ENCODE results near the gene LYG2. TPM values are rescaled to one million over a fixed set of nuclear protein-coding genes. Genes with fewer than 3 reads are reported as not detected.
"Not testable (repeated sequence)": the region's sequence is repeated elsewhere in the genome, so short reads cannot be mapped to it uniquely, and the experiment has no call there.

LYG2 gene
- total and polyA plus RNA-seq, 8 donors = 0.16 TPM; not detected in 7

DNA sequence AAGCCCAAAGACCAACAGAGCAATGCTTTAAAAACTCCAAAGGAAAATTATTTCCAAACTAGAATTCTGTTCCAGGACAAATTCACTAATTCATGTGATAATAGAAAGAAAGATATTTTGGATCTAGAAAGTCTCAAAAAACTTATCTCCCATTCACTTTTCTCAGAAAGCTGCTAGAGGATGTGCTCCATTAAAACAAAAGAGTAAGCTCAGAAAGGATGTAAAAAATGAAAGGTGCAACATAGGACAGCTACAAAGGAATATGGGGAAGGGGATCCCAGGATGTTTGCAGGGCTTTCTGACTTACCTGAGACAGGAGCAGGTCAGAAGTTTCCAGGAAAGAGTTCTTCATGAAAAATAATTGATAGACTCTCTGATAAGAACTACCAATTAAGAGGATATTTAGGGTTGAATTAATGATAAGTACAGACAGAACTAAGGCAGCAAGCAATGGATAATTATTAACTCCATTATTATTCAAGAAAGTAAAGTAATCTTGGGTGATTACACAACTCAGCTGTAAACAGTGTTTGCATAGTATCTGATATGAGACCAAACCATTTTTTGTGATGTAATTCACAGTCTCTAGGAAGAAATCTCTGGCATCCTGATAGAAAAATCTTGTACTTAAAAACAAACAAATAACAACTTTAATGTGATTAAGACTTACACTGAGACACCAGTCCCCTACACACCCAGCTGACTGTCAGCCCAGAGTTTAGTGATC, 24.7 kb upstream of the LYG2 start:
- Histone ChIP-seq H3K4me3 (no peak overlapping the region), H3K36me3 (no peaks in the 10 kb centered on the region), H3K27me3 (no peaks in the 10 kb centered on the region), H3K4me1 (no peaks in the 10 kb centered on the region), H3K27ac (no peak overlapping the region), H3K9me3 (no peaks in the 10 kb centered on the region)
- ATAC-seq (no peak), FAIRE-seq (no peak), DNase-seq (no peak)
- TF ChIP-seq, protein P1, sequence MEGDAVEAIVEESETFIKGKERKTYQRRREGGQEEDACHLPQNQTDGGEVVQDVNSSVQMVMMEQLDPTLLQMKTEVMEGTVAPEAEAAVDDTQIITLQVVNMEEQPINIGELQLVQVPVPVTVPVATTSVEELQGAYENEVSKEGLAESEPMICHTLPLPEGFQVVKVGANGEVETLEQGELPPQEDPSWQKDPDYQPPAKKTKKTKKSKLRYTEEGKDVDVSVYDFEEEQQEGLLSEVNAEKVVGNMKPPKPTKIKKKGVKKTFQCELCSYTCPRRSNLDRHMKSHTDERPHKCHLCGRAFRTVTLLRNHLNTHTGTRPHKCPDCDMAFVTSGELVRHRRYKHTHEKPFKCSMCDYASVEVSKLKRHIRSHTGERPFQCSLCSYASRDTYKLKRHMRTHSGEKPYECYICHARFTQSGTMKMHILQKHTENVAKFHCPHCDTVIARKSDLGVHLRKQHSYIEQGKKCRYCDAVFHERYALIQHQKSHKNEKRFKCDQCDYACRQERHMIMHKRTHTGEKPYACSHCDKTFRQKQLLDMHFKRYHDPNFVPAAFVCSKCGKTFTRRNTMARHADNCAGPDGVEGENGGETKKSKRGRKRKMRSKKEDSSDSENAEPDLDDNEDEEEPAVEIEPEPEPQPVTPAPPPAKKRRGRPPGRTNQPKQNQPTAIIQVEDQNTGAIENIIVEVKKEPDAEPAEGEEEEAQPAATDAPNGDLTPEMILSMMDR (IDR thresholded peaks at IDR 0.05) = no peak
- intact Hi-C loops (cut with DNase I) = no loop called here

DNA sequence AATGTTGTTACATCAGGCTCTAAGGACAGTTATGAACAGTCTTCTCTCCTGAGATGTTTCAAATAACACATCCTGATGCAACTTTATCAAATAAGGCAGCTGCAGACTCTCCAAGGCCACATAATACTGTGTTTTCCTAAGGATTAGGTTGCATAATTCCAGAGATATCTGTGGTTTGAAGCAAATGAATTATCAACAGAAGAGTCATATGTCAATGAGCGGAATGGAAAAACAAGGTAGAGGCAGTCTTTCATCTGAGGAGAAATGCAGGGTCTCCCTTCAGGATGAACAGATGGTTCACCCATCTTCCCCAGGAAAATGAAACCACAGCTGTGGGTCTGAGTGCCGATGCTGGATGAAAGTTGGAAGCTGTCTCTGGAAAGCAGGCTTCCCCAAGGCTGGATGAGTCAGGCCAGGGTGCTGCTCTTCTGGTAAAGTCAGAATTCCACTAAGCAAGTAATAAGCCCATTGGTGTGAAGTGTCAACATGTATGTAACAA, 23.4 kb upstream of the LYG2 start:
- H3K9me3 ChIP-seq = no peaks in the 10 kb centered on the region
- ATAC-seq (peak in 1 of 4 donors; percentile 28), FAIRE-seq (no peak), DNase-seq (no peak)
- no peaks in the 10 kb centered on the region for H3K27me3 ChIP-seq
- intact Hi-C loops (cut with DNase I) = no loop called here
- H3K36me3 ChIP-seq = no peaks in the 10 kb centered on the region
- no peaks in the 10 kb centered on the region for H3K4me1 ChIP-seq
- H3K27ac ChIP-seq = no peak overlapping the region
- H3K4me3 ChIP-seq = no peak overlapping the region
- TF ChIP-seq, protein P1 (IDR thresholded peaks at IDR 0.05) = no peak
- WGBS, 2 donors = 92 to 98% methylated on average over 2 of the region's 2 CpGs

DNA sequence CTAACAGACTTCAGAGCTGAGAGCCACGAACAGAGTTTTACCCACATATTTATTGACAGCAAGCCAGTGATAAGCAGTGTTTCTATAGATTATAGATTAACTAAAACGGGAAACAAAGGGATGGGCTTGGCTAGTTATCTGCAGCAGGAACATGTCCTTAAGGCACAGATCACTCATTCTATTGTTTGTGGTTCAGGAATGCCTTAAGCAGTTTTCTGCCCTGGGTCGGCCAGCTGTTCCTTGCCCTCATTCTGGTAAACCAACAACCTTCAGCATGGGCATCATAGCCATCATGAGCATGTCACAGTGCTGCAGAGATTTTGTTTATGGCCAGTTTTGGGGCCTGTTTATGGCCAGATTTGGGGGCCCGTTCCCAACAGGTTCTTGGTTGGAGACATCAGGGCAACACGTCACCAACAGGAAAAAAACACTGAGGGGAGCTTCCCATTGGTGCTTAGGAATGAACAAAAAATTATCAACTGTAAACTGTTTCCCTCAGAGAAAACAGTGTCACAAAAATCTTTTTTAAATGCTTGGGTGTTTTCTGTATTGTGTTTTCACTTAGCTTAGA, 22.8 kb upstream of the LYG2 start:
- H3K36me3 ChIP-seq; intact Hi-C loops (cut with DNase I); H3K4me1 ChIP-seq; FAIRE-seq; DNase-seq; H3K27ac ChIP-seq; H3K27me3 ChIP-seq; H3K9me3 ChIP-seq; ATAC-seq; H3K4me3 ChIP-seq: not testable (repeated sequence)
- 88 to 92% methylated on average over 5 of the region's 5 CpGs for WGBS, 2 donors

DNA sequence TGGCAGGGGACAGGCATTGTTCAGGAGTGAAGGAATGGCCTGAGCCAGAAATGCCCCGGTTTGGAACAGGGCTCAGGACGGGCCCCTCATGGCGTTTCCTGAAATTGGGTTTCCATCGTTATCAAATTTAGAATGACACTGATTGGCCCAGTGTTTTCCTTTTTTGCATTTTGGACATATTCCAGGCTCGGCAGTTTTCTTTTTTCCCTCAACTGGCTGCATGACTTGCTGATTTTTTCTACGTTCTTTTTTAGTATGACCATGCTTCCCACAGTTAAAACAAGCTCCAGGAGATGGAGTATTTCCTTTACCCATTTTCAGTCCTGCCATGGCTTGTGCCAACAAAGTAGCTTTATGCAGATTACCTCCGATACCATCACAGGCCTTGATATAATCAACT, 20.4 kb upstream of the LYG2 start:
- no peaks in the 10 kb centered on the region for H3K36me3 ChIP-seq
- FAIRE-seq (no peak), ATAC-seq (no peak), DNase-seq (no peak)
- H3K4me1 ChIP-seq = no peaks in the 10 kb centered on the region
- intact Hi-C loops (cut with DNase I) = no loop called here
- H3K4me3 ChIP-seq = no peak overlapping the region
- TF ChIP-seq, protein P1 (IDR thresholded peaks at IDR 0.05) = no peak
- H3K9me3 ChIP-seq = no peaks in the 10 kb centered on the region
- WGBS, 2 donors = 80 to 84% methylated on average over 7 of the region's 7 CpGs
- H3K27ac ChIP-seq = no peak overlapping the region
- no peaks in the 10 kb centered on the region for H3K27me3 ChIP-seq

DNA sequence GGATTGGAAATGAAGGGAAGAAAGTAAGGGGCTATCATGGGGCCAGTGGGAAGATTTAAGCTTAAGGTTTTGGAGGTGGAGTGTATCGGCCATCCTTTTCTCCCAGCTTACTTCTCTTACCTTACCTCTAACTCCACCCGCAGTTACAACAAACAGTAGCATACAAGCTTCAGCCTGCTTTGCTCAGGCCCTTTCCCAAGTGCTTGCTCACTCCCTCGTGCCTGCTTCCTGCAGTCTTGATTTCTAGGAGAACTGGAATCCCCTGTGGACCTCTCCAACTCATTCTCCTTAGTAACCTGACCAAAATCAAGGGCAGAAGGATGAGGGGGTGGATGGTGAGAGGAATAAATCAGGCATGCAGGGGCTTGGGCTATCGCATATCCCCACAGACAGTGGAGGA, 5.8 kb upstream of the LYG2 start:
- ATAC-seq (no peak), FAIRE-seq (no peak), DNase-seq (no peak)
- no peaks in the 10 kb centered on the region for H3K9me3 ChIP-seq
- no peak overlapping the region for H3K27ac ChIP-seq
- WGBS, 2 donors = 70 to 73% methylated on average over 4 of the region's 4 CpGs
- intact Hi-C loops (cut with DNase I) = no loop called here
- TF ChIP-seq, protein P1 (IDR thresholded peaks at IDR 0.05) = no peak
- H3K36me3 ChIP-seq = no peaks in the 10 kb centered on the region
- no peak overlapping the region for H3K4me3 ChIP-seq
- no peaks in the 10 kb centered on the region for H3K4me1 ChIP-seq
- no peaks in the 10 kb centered on the region for H3K27me3 ChIP-seq

Measured in pancreas (tissue), 10 donors.